HCT116 (cell line): ENCODE results near the gene RASGRF1.

Source experiments
- EGR1 ChIP-seq: IDR thresholded peaks from 2 replicates; pipeline ENCODE4 v1.6.1; 2012; ENCODE audit warnings: low read depth
- ELF1 ChIP-seq: IDR thresholded peaks from 2 replicates; pipeline ENCODE4 v1.6.1; 2012; ENCODE audit warnings: low read depth, borderline replicate concordance
- EZH2 ChIP-seq: fragments of 200-600 bp; sonication (generic); IDR thresholded peaks from 2 replicates; pipeline ENCODE4 v1.6.1; 2017; ENCODE audit warnings: antibody characterized with exemption, mixed run types
- POLR2A ChIP-seq: IDR thresholded peaks from 2 replicates; pipeline ENCODE4 v1.7.0; 2011; ENCODE audit warnings: borderline replicate concordance; ENCODE audit not compliant: insufficient read depth, insufficient read length; ENCODE audit errors: extremely low read depth
- POLR2AphosphoS5 ChIP-seq: IDR thresholded peaks from 2 replicates; pipeline ENCODE4 v1.6.1; 2011; ENCODE audit warnings: mild to moderate bottlenecking, low read depth, low read length, moderate library complexity
- RAD21 ChIP-seq: IDR thresholded peaks from 2 replicates; pipeline ENCODE4 v1.6.1; 2012; ENCODE audit warnings: low read depth, mild to moderate bottlenecking
- YY1 ChIP-seq: IDR thresholded peaks from 2 replicates; pipeline ENCODE4 v1.6.1; 2011; ENCODE audit warnings: low read length, low read depth, moderate library complexity, mild to moderate bottlenecking; ENCODE audit not compliant: insufficient replicate concordance; ENCODE audit errors: extremely low read depth
- ZFX ChIP-seq: fragments of 450-650 bp; IDR thresholded peaks from 2 replicates; pipeline ENCODE4 v1.6.1; 2017
- ZNF274 ChIP-seq: fragments of 200-500 bp; sonication (Bioruptor generic); IDR thresholded peaks from 2 replicates; pipeline ENCODE4 v1.6.1; 2014; ENCODE audit warnings: mild to moderate bottlenecking, low read depth, low read length, inconsistent platforms
- TF ChIP-seq, protein P1 (sequence below): IDR thresholded peaks from 2 replicates; pipeline ENCODE4 v1.6.1; 2011; ENCODE audit warnings: mild to moderate bottlenecking, low read length, moderate library complexity; ENCODE audit not compliant: insufficient replicate concordance; ENCODE audit errors: extremely low read depth
- TF ChIP-seq, protein P2 (sequence below), 3 experiments: fragments of 200-600 bp in 1 of 3; sonication (generic) in 1 of 3; IDR thresholded peaks in 2 of 3; conservative IDR thresholded peaks in 1 of 3; 2 replicates each; pipeline ENCODE4 v1.5.1; 2012 to 2017; ENCODE audit warnings: low read depth in 2 of 3, low read length in 2 of 3, antibody characterized with exemption in 1 of 3, borderline replicate concordance in 1 of 3, control low read depth in 1 of 3, mild to moderate bottlenecking in 1 of 3, mixed read lengths in 1 of 3, mixed run types in 1 of 3, moderate library complexity in 1 of 3; ENCODE audit not compliant: insufficient read depth in 1 of 3

DNA sequence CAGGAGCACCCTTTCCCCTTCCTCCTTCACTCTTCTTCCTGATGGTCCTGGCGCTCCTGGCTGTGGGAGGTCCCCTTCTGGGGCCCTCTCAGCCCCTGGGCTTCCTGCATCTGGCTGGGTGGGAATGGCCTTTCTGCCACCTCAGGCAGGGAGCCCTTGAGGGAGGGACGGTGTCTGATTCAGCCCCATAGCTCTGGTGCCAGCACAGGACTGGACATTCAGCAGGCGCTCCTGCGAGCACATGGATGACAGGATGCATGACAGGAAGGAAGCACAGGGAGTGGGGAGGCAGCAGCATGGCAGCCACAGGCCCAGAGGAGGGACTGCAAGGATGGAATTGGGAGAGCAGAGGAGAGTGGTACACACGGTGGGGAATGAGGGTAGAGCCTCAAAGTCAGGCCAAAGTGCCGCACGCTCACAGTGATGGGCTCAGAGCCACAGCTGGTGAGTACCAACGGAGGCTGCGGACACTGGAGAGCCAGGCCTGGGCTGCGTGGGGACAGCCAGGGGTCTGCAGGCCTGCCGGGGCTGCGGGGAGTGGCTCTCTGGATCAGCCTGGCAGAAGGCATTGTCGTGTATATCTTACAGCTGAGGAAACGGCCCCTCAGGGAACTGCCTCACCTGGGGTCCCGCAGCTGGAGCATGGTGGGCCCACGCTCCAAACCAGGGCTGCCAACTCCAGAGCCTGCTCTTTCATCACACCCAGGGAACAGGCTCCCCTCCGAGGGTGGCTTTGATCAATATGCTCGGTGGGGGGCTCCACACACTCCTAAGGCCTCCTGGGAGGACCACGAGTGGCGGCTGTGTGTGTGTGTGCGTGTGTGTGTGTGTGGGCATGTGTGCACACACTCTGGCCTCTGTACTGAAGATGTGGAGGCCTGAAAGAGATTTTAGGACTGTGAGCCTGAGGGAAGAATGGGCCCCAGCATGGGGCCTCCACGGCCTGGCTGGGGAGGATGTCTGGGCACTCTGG is 94.4 kb downstream of the RASGRF1 start:
- TF ChIP-seq POLR2A (no peak), ELF1 (no peak), EGR1 (no peak), EZH2 (no peak), ZNF274 (no peak), ZFX (no peak), RAD21 (no peak), YY1 (no peak), POLR2AphosphoS5 (no peak)
- TF ChIP-seq, protein P1, sequence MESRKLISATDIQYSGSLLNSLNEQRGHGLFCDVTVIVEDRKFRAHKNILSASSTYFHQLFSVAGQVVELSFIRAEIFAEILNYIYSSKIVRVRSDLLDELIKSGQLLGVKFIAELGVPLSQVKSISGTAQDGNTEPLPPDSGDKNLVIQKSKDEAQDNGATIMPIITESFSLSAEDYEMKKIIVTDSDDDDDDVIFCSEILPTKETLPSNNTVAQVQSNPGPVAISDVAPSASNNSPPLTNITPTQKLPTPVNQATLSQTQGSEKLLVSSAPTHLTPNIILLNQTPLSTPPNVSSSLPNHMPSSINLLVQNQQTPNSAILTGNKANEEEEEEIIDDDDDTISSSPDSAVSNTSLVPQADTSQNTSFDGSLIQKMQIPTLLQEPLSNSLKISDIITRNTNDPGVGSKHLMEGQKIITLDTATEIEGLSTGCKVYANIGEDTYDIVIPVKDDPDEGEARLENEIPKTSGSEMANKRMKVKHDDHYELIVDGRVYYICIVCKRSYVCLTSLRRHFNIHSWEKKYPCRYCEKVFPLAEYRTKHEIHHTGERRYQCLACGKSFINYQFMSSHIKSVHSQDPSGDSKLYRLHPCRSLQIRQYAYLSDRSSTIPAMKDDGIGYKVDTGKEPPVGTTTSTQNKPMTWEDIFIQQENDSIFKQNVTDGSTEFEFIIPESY = no peak
- TF ChIP-seq, protein P2, sequence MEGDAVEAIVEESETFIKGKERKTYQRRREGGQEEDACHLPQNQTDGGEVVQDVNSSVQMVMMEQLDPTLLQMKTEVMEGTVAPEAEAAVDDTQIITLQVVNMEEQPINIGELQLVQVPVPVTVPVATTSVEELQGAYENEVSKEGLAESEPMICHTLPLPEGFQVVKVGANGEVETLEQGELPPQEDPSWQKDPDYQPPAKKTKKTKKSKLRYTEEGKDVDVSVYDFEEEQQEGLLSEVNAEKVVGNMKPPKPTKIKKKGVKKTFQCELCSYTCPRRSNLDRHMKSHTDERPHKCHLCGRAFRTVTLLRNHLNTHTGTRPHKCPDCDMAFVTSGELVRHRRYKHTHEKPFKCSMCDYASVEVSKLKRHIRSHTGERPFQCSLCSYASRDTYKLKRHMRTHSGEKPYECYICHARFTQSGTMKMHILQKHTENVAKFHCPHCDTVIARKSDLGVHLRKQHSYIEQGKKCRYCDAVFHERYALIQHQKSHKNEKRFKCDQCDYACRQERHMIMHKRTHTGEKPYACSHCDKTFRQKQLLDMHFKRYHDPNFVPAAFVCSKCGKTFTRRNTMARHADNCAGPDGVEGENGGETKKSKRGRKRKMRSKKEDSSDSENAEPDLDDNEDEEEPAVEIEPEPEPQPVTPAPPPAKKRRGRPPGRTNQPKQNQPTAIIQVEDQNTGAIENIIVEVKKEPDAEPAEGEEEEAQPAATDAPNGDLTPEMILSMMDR (IDR thresholded peaks at IDR 0.05 in 2 of 3, conservative IDR thresholded peaks at IDR 0.05 in 1 of 3; ENCODE audit: borderline replicate concordance in 1 of 3, insufficient read depth in 1 of 3, low read depth in 2 of 3, low read length in 2 of 3) = no peak
